B cell (primary cell): ENCODE results near the gene COL25A1.

Source experiments
- EZH2 ChIP-seq: IDR thresholded peaks from 2 replicates; pipeline ENCODE4 v1.6.1; 2012; ENCODE audit warnings: borderline replicate concordance, low read depth, mild to moderate bottlenecking, moderate library complexity, low read length; ENCODE audit not compliant: insufficient read depth, poor library complexity, severe bottlenecking
- TF ChIP-seq, protein P1 (sequence below): fragments of 200-600 bp; IDR thresholded peaks from one replicate; pipeline ENCODE4 v1.8.0; 2022; ENCODE audit warnings: antibody characterized with exemption, mild to moderate bottlenecking

DNA sequence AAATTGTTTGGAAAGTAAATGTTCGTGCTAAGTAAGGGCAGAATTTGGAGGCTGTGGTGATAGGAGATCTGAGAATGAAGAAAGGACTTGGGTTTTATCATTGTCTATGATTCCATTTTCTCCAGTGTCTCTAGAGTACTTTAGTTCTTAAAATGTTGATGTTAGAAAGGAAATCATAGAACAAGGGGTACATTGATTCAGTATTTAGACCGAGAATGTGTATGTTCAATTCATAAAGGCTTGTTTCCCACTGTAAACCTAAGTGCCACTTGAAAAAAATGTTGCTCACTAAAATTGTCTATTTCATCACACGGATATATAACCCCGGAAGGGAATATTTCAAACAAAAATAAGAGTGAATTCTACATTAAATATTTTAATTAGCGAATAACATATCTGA is 380.3 kb downstream of the COL25A1 start:
- TF ChIP-seq, protein P1, sequence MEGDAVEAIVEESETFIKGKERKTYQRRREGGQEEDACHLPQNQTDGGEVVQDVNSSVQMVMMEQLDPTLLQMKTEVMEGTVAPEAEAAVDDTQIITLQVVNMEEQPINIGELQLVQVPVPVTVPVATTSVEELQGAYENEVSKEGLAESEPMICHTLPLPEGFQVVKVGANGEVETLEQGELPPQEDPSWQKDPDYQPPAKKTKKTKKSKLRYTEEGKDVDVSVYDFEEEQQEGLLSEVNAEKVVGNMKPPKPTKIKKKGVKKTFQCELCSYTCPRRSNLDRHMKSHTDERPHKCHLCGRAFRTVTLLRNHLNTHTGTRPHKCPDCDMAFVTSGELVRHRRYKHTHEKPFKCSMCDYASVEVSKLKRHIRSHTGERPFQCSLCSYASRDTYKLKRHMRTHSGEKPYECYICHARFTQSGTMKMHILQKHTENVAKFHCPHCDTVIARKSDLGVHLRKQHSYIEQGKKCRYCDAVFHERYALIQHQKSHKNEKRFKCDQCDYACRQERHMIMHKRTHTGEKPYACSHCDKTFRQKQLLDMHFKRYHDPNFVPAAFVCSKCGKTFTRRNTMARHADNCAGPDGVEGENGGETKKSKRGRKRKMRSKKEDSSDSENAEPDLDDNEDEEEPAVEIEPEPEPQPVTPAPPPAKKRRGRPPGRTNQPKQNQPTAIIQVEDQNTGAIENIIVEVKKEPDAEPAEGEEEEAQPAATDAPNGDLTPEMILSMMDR: no peak
- TF ChIP-seq EZH2: no peak
